HG03025 (cell line): ENCODE data around the gene TESPA1.
"Not testable (repeated sequence)": the region's sequence is repeated elsewhere in the genome, so short reads cannot be mapped to it uniquely, and the experiment has no call there.

ENCODE experiments used
- ATAC-seq: cut with Tn5 transposase; IDR thresholded peaks from one replicate; pipeline ENCODE4 v1.9.1; 2021; ENCODE audit warnings: mild to moderate bottlenecking, moderate library complexity; ENCODE audit not compliant: unreplicated experiment, low FRiP score

Gene TESPA1

DNA sequence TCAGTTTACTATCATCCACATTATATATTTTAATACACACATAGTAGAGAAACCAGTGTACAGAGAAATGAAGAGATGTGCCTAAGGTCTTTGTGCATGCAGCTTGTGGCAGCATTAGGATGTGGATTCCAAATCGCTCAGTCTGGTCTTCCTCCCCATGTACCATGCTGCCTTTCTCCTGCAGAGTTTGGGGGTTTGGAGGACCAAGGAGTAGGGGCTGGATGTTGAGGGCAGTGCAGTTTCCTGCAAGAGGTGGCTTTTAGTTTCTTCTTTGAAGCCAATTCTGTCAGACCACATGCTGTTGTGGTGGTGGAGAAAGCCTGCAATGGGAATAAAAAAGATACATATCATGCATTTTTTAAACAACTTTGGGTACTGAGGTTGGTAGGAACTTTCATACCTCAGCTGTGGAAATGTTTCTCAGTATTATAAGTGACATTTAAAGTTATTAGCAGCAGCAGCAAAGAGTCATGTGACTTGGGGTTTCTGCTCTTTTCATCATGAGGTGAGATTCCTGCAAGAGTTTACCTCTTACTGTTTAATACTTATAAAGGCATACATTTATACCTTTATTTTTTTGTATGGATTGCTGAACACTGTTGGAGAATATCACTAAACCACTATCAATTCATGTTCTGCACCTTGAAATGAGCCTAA, 34.4 kb downstream of the TESPA1 start:
- ATAC-seq = no peak

DNA sequence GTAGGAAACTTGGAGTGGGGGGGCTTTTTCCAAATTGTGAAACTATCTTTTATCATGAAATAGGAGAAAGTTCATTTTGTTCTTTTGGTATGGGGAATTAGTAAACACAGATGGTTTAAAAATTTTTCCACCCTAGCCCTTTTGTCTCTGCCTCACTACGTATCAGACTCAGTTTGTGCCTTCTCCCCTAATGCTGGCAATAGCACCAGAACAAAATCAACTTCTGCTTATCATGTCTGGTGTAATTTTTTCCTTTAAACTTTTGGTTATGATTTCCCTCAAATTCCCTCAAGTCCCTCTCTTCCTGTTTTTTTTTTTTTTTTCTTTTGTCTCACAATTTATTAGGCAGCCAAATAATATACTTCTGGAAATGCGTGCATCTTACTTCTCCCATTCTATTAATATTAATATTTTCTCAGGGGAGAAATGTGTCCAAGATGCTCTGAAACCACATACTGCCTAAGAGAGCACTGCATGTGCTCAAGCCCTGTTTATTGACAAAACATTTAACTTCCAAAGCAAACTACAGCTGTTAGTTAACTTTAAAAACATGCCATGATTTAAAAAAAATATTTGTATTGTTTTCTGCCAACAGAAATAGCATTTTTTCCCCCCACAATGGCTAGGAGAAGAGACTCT, 35.4 kb downstream of the TESPA1 start:
- ATAC-seq = no peak

DNA sequence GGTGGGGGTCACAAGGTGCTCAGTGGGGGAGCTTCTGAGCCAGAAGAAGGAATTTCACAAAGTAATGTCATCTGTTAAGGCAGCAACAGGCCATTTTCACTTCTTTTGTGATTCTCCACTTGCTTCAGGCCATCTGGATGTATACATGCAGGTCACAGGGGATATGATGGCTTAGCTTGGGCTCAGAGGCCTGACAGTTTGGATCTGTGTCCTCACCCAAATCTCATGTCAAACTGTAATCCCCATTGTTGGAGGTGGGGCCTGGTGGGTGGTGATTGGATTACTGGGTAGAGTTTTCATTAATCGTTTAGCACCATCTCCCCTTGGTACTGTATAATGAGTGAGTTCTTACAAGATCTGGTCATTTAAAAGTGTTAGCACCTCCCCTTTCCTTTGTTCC, 36.4 kb downstream of the TESPA1 start:
- ATAC-seq = no peak

DNA sequence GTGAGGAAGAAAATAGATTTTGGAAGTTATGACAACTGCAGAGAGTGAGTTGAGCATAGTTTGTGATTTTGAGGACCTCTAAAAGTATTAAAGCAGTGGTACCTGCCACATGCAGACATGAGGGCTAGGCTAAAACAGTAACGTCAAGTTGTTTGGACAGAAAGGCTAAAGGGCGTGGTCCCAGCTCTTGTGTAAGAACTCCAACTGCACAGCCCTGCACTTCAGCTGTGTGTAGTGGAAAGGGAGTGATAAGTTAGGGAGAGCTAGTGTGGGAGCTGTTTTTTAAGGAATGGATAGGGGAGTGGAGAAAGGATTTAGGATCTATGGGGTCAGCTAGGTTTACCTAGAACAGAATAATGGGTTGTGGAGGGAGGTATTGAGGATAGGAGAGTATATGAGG, 39.5 kb downstream of the TESPA1 start:
- ATAC-seq = no peak

DNA sequence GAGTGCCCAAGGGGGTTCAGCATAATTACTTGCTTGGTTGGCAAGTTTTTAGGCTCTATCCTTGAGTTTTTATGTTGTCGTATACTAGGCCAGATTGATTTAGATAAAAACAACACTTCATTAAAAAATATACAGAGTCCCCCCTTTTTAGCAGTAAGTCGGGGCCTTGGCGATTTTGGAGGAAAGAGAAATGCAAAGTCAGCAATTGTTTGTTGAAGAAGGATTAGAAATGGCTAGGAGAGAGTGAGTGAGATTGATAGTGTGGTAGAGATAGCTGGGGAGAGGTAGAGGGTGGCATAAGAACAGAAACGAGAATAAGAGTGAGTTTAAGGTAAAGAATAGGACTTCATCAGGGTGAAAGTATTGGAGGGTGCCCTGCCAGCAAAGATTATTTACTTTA, 41.3 kb downstream of the TESPA1 start:
- ATAC-seq = not testable (repeated sequence)

DNA sequence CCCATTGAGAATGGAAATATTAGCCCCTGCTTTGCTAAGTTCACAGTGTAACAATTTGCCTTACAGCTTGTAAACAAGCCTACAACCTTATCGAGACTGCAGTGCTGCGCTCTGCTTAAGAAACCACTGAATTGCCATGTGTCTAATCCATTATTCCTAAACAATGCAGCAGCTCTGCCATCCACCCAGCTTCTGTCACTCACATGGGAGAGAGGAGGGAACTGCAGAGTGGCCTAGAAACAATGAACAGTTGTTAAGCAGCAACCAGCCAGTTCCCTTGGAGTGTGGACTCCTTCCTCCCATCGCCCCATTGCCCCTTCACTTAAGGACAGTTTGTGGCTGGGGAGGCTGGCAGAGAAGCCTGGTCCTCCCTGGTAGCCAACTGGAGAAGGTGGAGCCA, 42.9 kb downstream of the TESPA1 start:
- no peak for ATAC-seq

DNA sequence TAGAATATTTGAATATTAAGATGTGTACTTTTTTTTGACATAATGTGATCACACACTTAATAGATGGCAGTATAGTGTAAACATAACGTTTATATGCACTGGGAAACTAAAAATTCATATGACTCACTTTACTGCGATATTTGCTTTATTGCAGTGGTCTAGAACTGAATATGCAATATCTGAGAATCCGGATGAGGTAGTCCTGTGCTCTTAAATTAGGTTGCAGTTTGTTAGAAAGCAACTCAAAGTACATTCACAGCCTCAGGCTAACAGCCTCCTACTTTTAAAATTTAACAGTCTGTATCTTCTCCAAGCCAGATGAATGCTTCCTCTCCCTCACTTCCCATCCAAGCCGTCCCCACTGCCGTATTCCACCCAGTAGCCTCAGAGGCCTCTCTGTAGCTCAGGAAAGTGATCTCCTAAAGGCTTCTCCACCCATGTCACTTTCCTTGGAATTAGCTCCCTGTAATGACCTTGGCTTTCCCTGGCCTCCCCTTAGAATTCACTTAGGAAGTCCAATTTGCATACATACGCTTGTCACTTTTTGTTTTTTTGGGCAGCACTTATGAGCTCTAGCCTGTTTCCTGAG, 43.7 kb downstream of the TESPA1 start:
- ATAC-seq = no peak

DNA sequence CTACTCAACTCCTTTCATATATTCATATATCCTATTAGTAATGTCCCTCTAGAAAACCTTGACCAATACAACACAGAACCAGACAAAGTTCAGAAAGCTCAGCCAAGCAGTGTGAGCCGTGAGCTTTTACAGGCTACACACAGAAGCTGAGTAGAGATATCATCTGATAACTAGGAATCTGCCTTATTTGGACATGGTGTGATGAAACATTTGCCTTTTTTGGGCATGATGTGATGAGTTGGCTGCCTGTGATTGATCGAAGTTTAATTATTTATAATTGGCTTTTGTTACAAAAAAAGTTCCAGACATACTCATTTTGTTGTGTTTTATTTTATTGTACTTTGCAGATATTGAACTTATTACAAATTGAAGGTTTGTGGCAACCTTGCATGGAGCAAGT, 46.6 kb downstream of the TESPA1 start:
- ATAC-seq = no peak

DNA sequence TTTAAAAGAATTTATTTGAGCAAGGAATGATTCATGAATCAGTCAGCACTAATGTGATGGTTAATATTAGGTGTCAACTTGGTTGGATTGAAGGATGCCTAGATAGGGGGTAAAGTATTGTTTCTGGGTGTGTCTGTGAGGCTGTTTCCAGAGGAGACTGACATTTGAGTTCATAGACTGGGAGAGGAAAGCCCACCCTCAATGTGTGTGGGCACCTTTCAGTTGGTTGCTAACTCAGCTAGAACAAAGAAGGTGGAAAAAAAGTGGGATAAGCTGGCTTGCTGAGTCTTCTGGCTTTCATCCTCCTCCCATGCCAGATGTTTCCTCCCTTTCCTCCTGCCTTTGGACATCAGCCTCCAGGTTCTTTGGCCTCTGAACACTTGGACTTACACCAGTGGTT, 47.2 kb downstream of the TESPA1 start:
- no peak for ATAC-seq

DNA sequence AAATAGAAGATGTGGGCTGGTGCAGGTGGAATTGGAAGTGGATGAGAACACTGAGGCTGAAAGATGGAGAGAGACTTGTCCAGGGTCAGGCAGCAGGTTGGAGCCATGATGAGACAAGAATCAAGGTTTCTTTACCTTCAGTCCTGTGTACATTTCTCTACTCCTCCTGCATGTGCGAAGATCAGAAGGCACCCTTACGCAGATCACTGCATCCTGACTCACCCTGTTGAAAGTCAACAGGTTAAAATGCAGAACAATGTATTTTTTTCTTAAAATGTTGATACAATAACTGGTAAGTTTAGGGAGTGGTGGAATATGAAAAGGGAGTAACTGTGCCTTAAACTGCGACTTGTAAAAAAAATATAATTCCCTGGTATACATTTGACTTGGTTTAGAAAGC, 47.8 kb downstream of the TESPA1 start:
- no peak for ATAC-seq

DNA sequence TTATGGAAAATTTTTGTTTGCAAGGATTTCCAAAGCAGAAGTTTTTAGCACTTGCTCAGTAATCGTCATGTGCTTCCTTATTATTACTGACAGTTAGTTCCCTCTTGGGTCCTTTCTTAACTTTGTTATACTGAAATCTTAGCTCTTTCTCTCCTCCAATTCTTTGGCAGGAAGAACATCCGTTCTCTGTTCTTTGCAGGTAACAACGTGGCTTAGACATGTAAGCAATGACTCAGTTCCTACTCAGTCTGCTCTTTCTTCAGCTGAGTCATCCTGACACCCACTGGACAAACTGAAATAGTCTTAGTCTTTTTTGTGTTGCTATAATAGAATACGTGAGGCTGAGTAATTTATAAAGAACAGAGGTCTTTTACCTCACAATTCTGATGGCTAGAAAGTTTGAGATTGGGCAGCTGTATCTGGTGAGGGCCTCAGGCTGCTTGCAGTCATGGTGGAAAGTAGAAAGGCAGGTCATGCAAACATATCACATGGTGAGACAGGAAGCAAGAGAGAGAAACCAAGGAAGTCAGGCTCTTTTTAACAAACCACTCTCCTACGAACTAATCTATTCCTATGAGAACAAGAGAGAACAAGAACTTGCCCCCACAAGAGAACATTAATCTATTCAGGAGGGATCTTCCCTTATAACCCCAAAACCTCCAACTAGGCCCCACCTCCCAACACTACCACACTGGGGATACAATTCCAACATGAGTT, 49.2 kb downstream of the TESPA1 start:
- ATAC-seq = peak; percentile 95

DNA sequence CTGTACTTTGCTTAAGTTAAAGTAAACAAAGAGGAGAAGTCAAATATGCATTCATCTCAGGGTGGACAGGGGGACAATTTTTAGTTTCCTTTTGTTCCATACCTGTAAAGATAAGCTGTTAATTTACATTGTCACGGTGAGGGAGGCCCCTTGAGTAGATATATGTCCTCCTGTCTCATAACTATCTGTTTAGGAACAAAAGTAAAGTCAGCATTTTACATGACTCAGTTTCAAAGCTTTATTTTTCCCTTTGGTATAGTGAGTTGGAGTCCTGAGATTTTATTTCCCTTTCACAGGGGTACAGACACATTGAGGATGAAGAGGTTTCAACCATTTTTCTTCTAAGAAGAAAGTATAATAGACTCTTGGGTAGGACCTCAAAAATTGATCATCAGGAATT, 50.1 kb downstream of the TESPA1 start:
- ATAC-seq = no peak

DNA sequence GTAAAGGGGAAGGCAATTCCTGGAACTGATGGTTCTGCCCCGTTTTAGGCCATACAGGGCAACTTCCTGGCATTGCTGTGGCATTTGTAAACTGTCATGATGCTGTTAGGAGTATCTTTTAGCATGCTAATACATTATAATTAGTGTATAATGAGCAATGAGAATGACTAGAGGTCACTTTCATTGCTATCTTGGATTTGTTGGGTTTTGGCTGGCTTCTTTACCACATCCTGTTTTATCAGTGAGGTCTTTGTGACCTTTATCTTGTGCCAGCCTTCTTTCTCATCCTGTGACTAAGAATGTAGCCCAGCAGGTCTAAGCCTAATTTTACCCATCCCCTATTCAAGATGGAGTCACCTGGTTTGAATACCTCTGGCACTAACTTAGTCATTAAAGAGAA, 51.2 kb downstream of the TESPA1 start:
- ATAC-seq = no peak

DNA sequence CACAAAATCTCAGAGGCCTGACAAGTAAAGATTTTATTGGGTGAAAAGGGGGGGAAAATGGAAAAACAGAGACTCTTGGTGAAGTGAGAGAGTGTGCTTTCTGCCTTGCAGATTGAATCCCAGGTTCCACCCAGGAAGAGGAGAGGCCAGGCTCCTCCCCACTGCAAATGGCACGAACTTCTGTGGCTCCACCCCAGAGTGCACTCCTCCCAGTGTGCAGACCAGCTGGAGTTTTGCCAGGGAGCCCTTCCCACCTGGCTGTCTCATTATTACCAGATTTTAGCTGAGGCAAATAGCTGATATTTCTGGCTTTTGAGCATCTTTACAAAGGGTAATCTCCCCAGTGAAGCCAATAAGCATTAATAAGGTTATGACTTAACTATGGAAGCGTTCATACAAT, 51.9 kb downstream of the TESPA1 start:
- no peak for ATAC-seq

DNA sequence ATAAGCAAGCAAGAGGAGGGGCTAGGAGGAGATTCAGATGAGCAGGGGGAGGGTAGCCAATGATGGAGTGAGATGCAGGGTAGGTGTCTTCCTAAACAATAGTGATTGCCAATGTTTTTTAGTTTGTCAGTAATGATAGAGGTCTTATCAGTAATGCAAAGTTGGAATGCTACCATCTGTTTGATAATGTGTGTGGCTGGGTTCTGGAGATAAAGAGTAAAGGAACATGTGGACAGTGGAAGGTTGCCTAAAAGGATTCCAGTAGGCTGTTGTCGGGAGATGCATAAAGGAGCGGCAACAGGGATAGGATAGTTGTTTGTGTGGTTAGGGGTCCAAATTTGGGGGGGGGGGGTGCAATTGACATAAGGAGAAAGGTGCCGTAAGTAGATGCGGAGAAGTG, 52.5 kb downstream of the TESPA1 start:
- no peak for ATAC-seq

DNA sequence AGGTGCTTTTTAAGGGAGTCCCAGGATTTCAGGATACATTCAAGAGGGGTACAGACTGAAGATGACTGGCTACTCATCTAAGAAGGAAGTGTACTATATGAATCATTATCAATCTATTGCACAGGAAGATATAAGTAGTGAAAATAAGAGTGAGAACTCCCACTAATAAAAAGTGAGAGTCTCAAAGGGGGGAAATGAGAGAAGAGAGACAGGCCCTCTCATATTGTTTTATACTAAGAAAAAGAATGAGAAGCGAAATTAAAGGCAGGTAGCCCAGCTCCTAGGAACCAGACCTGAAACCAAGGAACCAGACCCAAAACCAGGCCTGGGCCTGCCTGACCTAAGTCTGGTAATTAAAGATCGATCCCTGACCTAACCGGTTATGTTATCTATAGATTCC, 54.6 kb downstream of the TESPA1 start:
- ATAC-seq = no peak

DNA sequence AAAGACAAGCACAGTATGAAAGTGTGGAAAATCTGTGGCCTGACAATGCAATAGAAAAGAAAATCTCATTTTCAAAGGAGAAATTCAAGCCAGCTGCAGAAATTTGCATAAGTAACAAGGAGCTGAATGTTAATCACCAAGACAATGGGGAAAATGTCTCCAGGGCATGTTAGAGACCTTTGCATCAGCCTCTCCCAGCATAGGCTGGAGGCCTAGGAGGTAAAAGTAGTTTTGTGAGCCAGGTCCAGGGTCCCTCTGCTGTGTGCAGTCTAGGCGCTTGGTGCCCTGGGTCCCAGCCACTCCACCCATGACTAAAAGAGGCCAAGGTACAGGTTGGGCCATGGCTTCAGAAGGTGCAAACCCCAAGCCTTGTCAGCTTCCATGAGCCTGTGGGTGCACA, 58.3 kb downstream of the TESPA1 start:
- ATAC-seq = no peak

DNA sequence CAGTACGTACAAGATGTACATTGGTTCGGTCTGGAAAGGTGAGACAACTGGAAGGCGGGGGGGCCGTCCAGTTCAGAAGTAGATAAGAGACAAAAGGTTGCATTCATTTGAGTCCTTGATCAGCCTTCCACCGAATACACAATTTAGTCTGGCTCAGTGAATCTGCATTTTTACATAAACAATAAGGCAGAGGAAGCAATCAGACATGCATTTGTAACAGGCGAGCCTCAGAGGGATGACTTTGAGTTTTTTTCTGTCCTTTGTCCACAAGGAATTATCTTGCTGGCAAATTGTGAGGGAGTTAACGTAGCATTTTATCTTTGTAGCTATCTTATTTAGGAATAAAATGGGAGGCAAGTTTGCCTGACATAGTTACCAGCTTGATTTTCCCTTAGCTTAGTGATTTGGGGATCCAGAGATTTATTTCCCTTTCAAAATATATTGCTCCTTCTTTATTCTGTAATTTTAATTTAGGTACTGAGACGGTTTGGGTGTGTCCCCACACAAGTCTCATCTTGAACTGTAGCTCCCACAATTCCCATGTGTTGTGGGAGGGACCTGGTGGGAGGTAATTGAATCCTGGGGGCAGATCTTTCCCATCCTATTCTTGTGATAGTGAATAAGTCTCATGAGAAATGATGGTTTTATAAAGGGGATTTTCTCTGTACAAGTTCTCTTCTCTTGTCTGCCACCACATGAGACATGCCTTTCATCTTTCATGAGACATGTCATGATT, 59.4 kb downstream of the TESPA1 start:
- no peak for ATAC-seq

DNA sequence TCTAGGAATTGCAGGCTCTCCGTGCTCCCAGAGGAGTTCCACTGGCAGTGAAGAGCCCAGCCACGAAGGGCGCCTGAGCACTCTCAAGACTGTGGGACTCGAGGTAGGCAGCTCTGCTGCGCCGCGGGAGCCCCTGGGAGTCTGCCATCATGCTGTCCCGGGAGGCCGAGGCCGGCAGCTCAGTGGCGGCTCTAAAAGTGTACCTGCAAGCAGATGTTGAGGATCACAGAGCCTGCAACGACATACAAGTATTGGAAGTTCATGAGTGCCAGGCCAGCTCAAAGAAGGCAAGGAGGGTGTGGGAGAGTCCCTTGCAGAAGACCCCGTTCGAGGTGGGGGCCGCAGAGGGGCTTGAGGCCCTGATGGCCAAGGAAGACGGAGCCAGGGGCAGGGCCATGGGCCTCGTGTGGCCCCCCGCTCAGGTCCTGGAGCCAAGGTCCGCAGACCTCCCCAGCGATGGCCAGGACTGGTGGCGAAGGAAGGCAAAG, 67.5 kb downstream of the TESPA1 start:
- no peak for ATAC-seq
